Measurements from ENCODE around the gene PCDH12.
"Not testable (repeated sequence)": the region's sequence is repeated elsewhere in the genome, so short reads cannot be mapped to it uniquely, and the experiment has no call there.

Gene PCDH12

DNA sequence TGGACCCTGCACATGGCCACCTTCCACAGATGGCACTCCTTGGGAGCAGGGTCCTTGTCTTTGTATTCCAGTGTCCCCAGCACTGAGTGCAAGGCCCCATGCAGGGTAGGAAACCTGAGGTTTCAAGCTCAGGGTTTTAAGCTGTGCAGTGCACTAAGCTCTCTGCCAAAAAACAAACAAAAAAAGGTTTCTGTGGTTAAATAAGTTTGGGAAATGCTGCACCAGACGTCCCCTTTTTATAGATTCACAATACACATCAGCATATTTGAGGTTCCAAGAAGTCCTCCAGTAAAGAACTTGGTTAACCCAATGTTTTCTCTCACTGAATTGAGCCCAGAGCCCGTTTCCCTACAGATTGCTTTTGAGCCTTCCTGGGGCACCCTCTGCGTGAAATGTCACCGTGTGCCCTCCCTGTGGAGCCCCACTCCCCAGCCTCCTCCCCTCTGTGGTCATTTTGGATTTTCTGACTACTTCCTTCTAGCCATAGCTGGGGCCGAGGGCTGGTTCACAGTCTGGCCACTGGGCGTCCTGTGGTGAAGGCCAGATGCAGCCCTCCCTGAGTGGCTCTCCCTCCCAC is 17.2 kb downstream of the PCDH12 start:
- DNase-seq (ENCODE audit: low spot score), result no peak

DNA sequence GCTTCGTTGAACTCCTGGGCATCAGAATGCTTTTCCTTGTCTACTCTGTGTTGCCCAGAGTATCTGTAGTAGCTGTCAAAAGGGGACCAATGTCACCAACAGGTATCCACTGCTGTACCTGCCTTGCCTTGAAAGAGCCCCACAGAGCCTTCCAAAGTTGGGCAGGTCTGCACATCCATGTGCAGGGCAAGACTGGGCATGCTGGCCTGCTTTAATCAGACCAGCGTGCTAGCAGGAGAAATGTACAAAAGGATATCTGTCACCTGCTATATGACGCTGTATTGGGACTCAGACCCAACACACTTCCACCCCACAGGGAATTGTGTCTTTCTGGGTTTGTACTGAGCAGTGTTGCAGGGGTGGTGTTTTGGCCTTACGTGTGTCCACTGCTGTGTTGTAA is 22.5 kb downstream of the PCDH12 start:
- no peak for DNase-seq (ENCODE audit: low spot score)

DNA sequence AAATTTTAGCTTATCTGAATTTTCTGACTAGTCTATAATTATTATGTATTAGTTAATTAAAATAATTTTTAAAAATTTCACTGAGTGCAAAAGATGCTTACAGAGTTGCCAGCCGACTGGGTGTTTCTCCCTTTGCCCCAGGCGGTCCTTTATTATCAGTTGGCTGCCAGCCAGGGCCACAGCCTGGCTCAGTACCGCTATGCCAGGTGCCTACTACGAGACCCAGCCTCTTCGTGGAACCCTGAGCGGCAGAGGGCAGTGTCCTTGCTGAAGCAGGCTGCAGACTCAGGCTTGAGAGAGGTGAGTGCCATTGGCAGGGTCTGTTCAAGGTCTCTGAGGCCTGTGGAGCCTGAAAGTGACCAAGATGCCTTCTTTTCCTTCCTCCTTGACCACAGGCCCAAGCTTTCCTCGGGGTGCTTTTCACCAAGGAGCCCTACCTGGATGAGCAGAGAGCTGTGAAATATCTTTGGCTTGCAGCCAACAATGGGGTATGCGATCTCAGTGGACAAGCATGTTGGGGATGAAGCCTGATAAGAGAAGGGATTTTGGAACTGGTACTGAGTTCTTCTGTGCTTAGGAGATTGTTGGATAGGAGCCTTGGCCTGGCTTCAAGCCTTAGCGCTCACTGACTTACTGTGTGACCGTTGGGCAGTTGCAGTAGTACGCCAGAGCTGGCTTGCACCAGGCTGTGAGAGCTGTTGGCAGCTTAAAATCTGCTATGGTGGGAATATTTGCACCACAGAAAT is 23.7 kb downstream of the PCDH12 start:
- no peak for DNase-seq (ENCODE audit: low spot score)

DNA sequence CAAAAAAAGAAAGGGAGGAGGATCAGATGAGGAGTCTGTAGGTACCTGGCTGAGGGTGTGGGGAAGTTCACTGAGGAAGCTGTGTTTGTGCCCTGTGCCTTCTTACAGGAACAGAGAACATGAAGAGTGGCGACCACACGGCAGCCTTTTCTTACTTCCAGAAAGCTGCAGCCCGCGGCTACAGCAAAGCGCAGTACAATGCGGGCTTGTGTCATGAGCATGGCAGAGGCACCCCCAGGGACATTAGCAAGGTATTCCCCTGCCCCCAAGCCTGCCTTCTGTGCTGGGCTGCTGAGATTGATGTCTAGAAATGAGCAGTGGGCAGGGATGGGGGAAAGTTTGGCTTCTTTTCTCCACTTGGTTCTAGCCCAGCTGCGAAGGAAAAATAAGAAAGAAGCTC is 24.9 kb downstream of the PCDH12 start:
- DNase-seq (ENCODE audit: low spot score), result no peak

DNA sequence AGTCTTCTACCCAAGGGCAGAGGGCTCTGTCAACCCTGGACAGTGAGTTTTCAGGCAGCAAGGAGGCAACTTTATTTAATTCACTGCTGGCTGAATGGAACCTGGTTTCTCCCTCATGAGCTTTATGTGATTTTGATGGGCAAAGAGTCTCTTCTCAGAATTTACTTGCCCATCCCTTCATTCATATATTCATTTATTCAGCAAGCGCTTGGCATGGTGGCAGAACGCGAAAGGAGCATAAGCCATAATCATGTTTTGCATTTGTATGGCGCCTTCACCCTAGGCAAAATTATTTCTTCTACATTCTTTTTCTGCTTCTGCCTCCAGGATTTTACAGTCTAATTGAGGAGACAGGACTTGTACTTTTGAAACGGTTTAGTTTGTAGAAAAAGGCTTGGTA is 26.3 kb downstream of the PCDH12 start:
- DNase-seq (ENCODE audit: low spot score), result no peak

DNA sequence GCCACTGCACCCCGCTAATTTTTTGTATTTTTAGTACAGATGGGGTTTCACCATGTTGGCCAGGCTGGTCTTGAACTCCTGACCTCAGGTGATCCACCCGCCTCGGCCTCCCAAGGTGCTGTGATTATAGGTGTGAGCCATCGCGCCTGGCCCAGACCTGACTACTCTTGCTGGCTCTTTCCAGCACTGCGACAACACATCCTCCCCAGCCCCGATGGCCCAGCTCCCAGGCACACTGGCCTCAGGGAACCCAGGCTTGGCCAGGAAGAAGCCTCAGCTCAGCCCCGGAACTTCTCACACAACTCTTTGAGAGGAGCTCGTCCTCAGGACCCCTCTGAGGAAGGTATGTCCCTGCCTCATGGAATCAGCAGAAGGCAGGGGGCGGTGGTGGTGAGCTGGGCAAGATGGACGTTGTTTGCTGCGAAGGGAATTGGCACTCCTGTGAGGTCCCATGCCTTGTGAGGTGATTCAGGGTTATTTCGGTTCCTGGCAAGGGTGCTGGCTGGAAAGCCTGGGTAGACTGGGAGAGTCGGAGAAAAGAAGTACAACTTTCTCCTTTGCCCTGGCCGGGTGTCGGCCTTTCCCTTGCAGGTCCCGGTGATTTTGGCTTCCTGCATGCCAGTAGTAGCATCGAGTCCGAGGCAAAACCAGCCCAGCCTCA is 28.5 kb downstream of the PCDH12 start:
- no peak for DNase-seq (ENCODE audit: low spot score)

DNA sequence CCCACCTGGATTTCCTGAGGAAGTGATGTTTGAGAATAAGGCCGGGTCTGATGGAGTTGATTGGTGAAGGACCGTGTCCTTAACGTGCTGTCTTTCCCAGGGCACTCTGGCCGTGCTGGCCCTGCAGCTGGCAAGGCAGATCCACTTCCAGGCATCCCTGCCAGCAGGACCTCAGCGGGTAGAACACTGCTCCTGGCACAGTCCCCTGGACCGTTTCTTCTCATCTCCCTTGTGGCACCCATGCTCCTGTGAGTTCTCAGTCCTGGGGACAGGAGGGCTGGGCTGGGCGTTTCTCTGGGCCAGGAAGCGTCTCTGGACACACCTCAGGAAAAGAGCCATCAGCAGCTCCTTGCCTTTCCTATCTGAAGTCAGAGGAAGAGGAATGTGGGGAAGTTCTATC is 30.0 kb downstream of the PCDH12 start:
- DNase-seq (ENCODE audit: low spot score), result no peak

DNA sequence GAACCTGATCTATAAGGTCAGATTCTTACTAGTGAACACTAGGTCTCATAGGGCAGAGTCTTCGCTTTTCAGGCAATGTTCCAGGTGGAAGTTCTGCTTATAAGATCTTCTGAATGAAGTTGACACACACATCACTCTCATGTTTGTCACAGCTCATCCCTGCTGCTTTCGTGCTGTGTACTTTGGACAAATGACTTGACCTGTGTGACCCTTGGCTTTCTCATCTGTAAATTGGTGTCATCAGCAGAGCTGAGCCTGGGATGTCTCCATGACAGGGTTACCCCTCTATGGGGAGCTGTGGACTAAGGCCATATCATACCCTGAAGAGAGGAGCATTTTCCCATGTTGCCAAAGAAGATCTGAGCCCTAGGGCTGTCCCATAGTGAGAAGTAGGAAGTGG is 31.6 kb downstream of the PCDH12 start:
- DNase-seq (ENCODE audit: low spot score), result no peak

GRCh38 chr5:141923448-141924313 is 34.3 kb downstream of the PCDH12 start, which contains the start of gene DELE1:
Gene DELE1, plus strand, starts transcription at chr5:141923871. Its CDS starts 71 bp downstream, at chr5:141923942.
- DNase-seq (ENCODE audit: low spot score), result peak; percentile 96

GRCh38 chr5:141922827-141923447 is 35.1 kb downstream of the PCDH12 start:
- not testable (repeated sequence) for DNase-seq (ENCODE audit: low spot score)

GRCh38 chr5:141920771-141921170 is 37.2 kb downstream of the PCDH12 start:
- DNase-seq (ENCODE audit: low spot score), result no peak

GRCh38 chr5:141919218-141920119 is 38.5 kb downstream of the PCDH12 start:
- DNase-seq (ENCODE audit: low spot score), result no peak

DNA sequence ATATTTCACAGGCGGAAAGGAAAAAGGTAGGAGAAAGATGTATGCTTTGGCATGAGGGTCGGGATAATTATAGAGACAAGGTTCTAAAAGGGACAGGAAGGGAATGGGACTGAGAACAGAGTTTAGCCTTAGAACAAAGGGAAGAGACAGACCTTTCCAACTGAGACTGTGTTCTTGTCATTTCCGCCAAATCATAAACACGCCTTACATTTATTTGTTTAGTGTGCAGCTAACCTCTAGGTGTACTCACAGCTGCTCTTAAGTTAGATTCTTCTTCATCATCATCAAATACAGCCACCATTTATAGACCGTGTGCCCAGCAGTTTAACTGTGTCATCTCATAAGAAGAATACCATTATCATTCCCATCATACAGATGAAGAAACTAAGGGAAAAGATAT is 40.2 kb downstream of the PCDH12 start:
- no peak for DNase-seq (ENCODE audit: low spot score)

- no peak for DNase-seq (ENCODE audit: low spot score)
These were observed 41.5 kb downstream of the PCDH12 start for GRCh38 chr5:141916522-141916921.

DNA sequence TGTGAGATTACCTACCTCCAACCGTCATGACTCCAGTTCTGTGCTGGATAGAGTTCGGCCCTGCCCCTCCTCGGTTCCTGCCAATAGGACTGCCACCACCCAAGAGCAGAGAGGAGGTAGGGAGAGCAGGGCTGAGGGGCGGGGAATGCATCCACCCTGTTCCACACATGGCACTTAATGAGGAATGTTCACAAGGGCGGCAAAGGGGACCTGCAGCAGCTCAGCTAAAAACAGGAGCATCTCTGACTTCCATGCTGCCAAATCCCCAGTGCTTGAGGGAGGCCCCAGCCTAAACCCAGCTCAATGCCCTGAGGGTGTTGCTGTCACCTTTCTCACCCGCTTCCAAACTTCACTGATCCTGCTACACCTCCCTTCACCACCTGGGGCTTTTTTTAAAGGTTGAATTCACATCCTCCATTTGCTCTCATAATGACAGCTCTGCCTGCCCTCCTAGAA is 42.1 kb downstream of the PCDH12 start:
- no peak for DNase-seq (ENCODE audit: low spot score)

- no peak for DNase-seq (ENCODE audit: low spot score)
These were observed 43.2 kb downstream of the PCDH12 start for GRCh38 chr5:141914797-141915196.

GRCh38 chr5:141914199-141914743 is 43.7 kb downstream of the PCDH12 start:
- DNase-seq (ENCODE audit: low spot score), result peak; percentile 49

DNA sequence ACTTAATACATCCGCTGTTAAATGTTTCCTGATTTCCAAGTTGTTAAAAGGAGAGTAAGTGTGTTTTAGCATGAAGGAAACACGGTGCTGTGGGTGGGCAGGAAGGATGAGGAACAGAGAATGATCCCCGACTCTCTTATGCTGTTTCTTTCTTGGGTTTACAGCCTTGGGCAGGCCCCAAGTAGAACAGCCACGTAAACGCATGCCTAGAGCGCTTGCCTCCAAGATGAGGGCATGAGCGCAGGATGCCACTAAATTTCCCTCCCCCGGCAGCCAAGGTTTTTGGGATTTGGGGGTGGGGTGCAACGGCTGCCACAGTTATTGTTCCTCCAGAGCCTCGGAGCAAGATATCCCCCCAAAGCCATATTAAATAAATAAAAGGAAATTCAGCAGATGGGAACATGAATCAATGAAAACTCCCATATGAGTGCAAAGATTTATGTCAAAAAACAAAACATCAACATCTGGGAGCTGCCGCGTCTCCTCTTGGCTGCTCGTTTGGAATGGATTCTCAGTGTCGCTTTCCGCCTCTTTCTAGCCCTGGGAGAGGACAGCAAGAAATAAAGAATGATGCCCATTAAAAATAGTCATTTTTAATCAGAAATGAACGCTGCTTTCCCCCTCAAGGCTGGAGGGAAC is 44.3 kb downstream of the PCDH12 start:
- no peak for DNase-seq (ENCODE audit: low spot score)

GRCh38 chr5:141910271-141910673 is 47.7 kb downstream of the PCDH12 start:
- DNase-seq (ENCODE audit: low spot score), result no peak

- DNase-seq (ENCODE audit: low spot score), result no peak
These were observed 48.8 kb downstream of the PCDH12 start for GRCh38 chr5:141909212-141909611.
